HG02623 (cell line): ENCODE results near the gene PPP1R3F.
"Not testable (repeated sequence)": the region's sequence is repeated elsewhere in the genome, so short reads cannot be mapped to it uniquely, and the experiment has no call there.

Experiments
- ATAC-seq: cut with Tn5 transposase; IDR thresholded peaks from one replicate; pipeline ENCODE4 v1.9.1; 2021; ENCODE audit warnings: moderate library complexity; ENCODE audit not compliant: unreplicated experiment

The PPP1R3F gene

DNA sequence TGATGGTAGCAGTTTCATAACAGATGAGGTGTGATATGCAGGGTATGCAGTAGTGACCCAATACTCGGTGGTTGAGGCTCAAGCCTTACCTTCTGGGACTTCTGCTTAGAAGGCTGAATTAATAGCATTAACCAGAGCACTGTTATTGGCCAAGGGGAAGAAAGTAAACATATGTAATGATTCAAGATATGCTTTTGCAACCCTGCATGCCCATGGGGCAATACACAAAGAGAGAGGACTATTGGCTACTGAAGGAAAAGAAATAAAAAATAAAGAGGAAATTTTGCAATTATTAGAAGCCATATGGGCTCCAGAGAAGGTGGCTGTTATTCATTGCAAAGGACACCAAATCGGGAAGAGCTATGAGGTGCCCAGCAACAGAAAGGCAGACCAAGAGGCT, 42.6 kb downstream of the PPP1R3F start:
- ATAC-seq = no peak

DNA sequence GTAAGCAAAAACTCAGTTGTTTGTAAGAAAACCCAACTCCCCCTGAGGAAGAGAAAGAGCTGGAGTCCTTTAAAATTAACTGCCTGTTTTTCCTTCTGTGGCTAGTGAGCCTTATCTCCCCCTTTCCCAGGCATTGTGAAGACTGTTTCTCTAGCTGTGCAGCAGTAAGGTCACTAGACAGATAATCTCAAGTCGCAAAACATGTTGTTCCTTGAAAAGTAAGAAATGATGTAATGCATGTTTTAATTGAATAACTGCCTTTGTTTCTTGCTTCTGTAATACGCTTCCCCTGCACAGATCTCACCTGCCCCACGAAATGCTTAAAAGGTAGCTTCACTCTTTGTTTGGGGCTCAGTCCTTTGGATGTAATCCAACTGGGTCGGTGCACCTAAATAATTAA, 46.5 kb downstream of the PPP1R3F start:
- no peak for ATAC-seq

DNA sequence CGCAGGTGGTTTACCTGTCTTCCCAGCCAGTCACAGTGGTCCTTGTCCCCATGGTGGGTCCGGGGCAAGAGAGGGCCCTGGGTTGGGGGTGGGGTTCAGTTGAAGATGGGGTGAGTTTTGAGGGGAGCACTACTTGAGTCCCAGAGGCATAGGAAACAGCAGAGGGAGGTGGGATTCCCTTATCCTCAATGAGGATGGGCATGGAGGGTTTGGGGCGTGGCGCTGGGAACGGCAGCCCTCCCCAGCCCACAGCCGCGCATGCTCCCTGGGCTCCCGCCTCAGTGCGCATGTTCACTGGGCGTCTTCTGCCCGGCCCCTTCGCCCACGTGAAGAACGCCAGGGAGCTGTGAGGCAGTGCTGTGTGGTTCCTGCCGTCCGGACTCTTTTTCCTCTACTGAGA, 52.1 kb downstream of the PPP1R3F start, which contains the start of gene GAGE12J:
TSS of gene GAGE12J (plus strand) at position 301 of the 400 bp plus-strand sequence. CDS start 1,157 bp downstream, outside the sequence.
- ATAC-seq = not testable (repeated sequence)

DNA sequence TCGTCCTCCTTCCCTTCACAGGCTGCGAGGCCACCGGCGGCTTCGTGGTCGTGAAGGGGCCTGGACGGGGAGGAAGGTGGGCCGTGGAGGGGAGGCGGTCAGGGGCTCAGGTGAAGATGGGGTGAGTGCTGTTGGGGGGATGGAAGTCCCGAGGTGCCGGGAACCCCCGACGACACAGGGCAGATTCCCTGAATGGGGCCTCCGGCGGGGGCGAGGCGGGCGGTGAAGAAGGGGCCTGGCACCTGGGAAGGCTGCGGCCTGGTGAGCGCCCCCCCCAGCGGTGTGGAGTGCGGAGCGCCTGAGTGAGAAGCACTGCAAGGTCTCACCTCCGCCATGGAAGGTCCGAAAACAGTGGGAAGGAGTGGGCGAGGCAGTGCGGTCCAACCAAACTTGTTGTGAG, 52.7 kb downstream of the PPP1R3F start:
- ATAC-seq = not testable (repeated sequence)

DNA sequence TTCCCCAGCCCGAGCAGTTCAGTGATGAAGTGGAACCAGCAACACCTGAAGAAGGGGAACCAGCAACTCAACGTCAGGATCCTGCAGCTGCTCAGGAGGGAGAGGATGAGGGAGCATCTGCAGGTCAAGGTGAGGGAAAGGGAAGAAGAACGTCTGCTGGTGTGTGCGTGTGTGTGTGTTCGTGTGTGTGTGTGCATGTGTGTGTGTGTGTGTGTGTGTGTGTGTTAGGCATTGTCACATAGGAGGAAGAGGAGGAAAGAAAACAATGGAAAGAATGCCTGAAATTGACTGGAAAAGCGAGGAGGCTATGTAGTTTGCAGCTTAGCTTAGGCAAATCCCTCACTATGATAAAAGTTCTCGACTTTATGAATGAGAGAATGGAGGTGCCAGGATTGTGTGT, 54.1 kb downstream of the PPP1R3F start:
- not testable (repeated sequence) for ATAC-seq

DNA sequence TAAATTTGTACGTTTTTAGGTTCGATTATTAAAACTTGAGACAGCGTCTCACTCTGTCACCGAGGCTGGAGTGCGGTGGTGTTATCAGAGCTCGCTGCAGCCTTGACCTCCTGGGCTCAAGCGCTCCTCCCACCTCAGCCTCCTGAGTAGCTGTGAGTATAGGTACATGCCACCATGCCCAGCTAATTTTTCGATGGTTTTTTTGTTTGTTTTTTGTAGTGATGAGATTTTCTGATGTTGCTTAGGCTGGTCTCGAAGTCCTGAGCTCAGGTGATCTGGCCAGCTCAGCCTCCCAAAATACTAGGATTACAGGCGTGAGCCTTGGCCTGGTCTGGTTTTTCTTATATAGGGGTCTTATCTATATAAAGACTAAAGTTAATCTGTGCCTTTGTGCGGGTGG, 60.8 kb downstream of the PPP1R3F start:
- ATAC-seq = not testable (repeated sequence)

DNA sequence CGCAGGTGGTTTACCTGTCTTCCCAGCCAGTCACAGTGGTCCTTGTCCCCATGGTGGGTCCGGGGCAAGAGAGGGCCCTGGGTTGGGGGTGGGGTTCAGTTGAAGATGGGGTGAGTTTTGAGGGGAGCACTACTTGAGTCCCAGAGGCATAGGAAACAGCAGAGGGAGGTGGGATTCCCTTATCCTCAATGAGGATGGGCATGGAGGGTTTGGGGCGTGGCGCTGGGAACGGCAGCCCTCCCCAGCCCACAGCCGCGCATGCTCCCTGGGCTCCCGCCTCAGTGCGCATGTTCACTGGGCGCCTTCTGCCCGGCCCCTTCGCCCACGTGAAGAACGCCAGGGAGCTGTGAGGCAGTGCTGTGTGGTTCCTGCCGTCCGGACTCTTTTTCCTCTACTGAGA, 61.7 kb downstream of the PPP1R3F start, which contains the start of gene GAGE13:
TSS of gene GAGE13 (plus strand) at position 301 of the 400 bp plus-strand sequence. CDS start 1,156 bp downstream, outside the sequence.
- ATAC-seq = not testable (repeated sequence)

DNA sequence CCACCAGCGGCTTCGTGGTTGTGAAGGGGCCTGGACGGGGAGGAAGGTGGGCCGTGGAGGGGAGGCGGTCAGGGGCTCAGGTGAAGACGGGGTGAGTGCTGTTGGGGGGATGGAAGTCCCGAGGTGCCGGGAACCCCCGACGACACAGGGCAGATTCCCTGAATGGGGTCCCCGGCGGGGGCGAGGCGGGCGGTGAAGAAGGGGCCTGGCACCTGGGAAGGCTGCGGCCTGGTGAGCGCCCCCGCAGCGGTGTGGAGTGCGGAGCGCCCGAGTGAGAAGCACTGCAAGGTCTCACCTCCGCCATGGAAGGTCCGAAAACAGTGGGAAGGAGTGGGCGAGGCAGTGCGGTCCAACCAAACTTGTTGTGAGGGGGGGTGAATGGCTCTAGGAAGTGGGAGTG, 62.2 kb downstream of the PPP1R3F start:
- ATAC-seq = not testable (repeated sequence)
